ENCODE measurements around the gene TIGD3. TPM values are rescaled to one million over a fixed set of nuclear protein-coding genes. Genes with fewer than 3 reads are reported as not detected.

The TIGD3 gene
- total RNA-seq, 2 donors from 2014 or later, result 0.99 to 1.0 TPM

- Mint-ChIP-seq H3K4me1 (peaks cover 1% of the 10 kb centered on the region), H3K4me3 (no peak overlapping the region), H3K27ac (no peak overlapping the region), H3K9me3 (no peaks in the 10 kb centered on the region), H3K27me3 (ENCODE audit: insufficient read depth) (peaks cover 23% of the 10 kb centered on the region), H3K36me3 (ENCODE audit: low read depth) (peaks cover 6% of the 10 kb centered on the region)
- no peaks in the 10 kb centered on the region for H3K9me3 ChIP-seq (ENCODE audit: control insufficient read depth, low read length)
- TF ChIP-seq CTCF (conservative IDR thresholded peaks at IDR 0.05), result no peak
- WGBS, 2 experiments (ENCODE audit: insufficient coverage in 1 of 2, insufficient read length in 1 of 2), result 92 to 96% methylated on average over 4 to 6 of the region's 6 CpGs
- H3K4me3 ChIP-seq (ENCODE audit: low read length), result no peak overlapping the region
- no peak overlapping the region for H3K27ac ChIP-seq (ENCODE audit: low read depth, low read length)
- H3K27me3 ChIP-seq (ENCODE audit: control insufficient read depth, insufficient read depth, low read length, poor library complexity, severe bottlenecking), result no peaks in the 10 kb centered on the region
- DNase-seq, result no peak
- peaks cover 3% of the 10 kb centered on the region for H3K4me1 ChIP-seq (ENCODE audit: control insufficient read depth, insufficient read depth, low read length)
- H3K9ac ChIP-seq (ENCODE audit: extremely low read depth, low read length, poor library complexity, severe bottlenecking), result no peak overlapping the region
- H3K36me3 ChIP-seq (ENCODE audit: control insufficient read depth, insufficient read depth, low read length), result no peaks in the 10 kb centered on the region
These were observed 47.0 kb upstream of the TIGD3 start for GRCh38 chr11:65307298-65308229.

GRCh38 chr11:65308281-65308891, 46.2 kb upstream of the TIGD3 start:
- Histone ChIP-seq H3K4me3 (ENCODE audit: low read length) (no peak overlapping the region), H3K27me3 (ENCODE audit: control insufficient read depth, insufficient read depth, low read length, poor library complexity, severe bottlenecking) (peaks cover 3% of the 10 kb centered on the region), H3K9ac (ENCODE audit: extremely low read depth, low read length, poor library complexity, severe bottlenecking) (no peak overlapping the region), H3K27ac (ENCODE audit: low read depth, low read length) (no peak overlapping the region), H3K36me3 (ENCODE audit: control insufficient read depth, insufficient read depth, low read length) (no peaks in the 10 kb centered on the region), H3K9me3 (ENCODE audit: control insufficient read depth, low read length) (no peaks in the 10 kb centered on the region), H3K4me1 (ENCODE audit: control insufficient read depth, insufficient read depth, low read length) (peaks cover 3% of the 10 kb centered on the region)
- Mint-ChIP-seq H3K4me3 (no peak overlapping the region), H3K27ac (no peak overlapping the region), H3K4me1 (peaks cover 1% of the 10 kb centered on the region), H3K9me3 (no peaks in the 10 kb centered on the region), H3K27me3 (ENCODE audit: insufficient read depth) (peaks cover 31% of the 10 kb centered on the region), H3K36me3 (ENCODE audit: low read depth) (peaks cover 6% of the 10 kb centered on the region)
- TF ChIP-seq CTCF (conservative IDR thresholded peaks at IDR 0.05), result no peak
- DNase-seq, result peak; percentile 49
- 68 to 83% methylated on average over 3 to 7 of the region's 7 CpGs for WGBS, 2 experiments (ENCODE audit: insufficient coverage in 1 of 2, insufficient read length in 1 of 2)

DNA sequence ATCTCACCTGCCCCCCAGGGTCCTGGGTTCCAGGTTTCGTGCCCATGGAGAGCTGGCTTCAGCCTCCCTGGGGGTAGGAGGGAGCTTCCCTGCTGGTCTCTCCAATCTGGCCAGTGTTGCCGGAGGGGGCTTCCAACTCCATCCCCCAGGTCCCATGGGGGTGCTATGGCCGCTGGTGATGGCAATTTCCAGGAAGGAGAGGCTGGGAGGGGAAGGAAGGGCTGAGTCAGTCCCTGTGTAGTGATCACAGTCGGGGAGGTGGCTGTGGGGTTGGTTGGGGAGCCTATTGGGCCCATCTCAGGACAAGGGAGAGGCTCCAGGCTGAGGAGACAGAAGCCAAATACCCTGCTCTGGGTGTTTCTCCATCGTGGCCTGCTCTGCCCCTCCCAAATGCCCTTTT, 45.5 kb upstream of the TIGD3 start:
- Mint-ChIP-seq H3K27ac (no peak overlapping the region), H3K4me3 (no peak overlapping the region), H3K4me1 (peaks cover 1% of the 10 kb centered on the region), H3K27me3 (ENCODE audit: insufficient read depth) (peaks cover 37% of the 10 kb centered on the region), H3K36me3 (ENCODE audit: low read depth) (peaks cover 1% of the 10 kb centered on the region), H3K9me3 (no peaks in the 10 kb centered on the region)
- Histone ChIP-seq H3K9me3 (ENCODE audit: control insufficient read depth, low read length) (no peaks in the 10 kb centered on the region), H3K4me1 (ENCODE audit: control insufficient read depth, insufficient read depth, low read length) (peaks cover 3% of the 10 kb centered on the region), H3K27ac (ENCODE audit: low read depth, low read length) (no peak overlapping the region), H3K4me3 (ENCODE audit: low read length) (no peak overlapping the region), H3K9ac (ENCODE audit: extremely low read depth, low read length, poor library complexity, severe bottlenecking) (no peak overlapping the region), H3K27me3 (ENCODE audit: control insufficient read depth, insufficient read depth, low read length, poor library complexity, severe bottlenecking) (peaks cover 9% of the 10 kb centered on the region), H3K36me3 (ENCODE audit: control insufficient read depth, insufficient read depth, low read length) (no peaks in the 10 kb centered on the region)
- no peak for TF ChIP-seq CTCF (conservative IDR thresholded peaks at IDR 0.05)
- 86 to 92% methylated on average over 4 to 5 of the region's 5 CpGs for WGBS, 2 experiments (ENCODE audit: insufficient coverage in 1 of 2, insufficient read length in 1 of 2)
- DNase-seq, result no peak

Data from endodermal cell (in vitro differentiated cells).